ENCODE measurements around the gene ZNF454.

Gene ZNF454

GRCh38 chr5:179006564-179006963 is 65.6 kb downstream of the ZNF454 start:
- DNase-seq (ENCODE audit: low read depth) = no peak
- no peak overlapping the region for H3K4me3 ChIP-seq (ENCODE audit: low read depth, low read length)
- TF ChIP-seq CTCF (IDR thresholded peaks at IDR 0.05; ENCODE audit: control insufficient read depth, extremely low read depth, insufficient read depth) = no peak

GRCh38 chr5:179008667-179009066 is 67.7 kb downstream of the ZNF454 start:
- no peak overlapping the region for H3K4me3 ChIP-seq (ENCODE audit: low read depth, low read length)
- no peak for TF ChIP-seq CTCF (IDR thresholded peaks at IDR 0.05; ENCODE audit: control insufficient read depth, extremely low read depth, insufficient read depth)
- DNase-seq (ENCODE audit: low read depth) = no peak

All from LNCaP clone FGC (cell line).